Prostate gland (tissue), 2 donors: ENCODE results near the gene ITPKB.

Experiments
- CTCF ChIP-seq, 4 experiments: fragments of 200-600 bp in 2 of 4; fragments of 450-650 bp in 2 of 4; sonication (generic) in 2 of 4; IDR thresholded peaks; 1 replicate in 3 of 4; 2 replicates in 1 of 4; pipeline ENCODE4 v1.5.1; 2016 to 2019; ENCODE audit warnings: antibody characterized with exemption in 4 of 4, mild to moderate bottlenecking in 2 of 4, moderate library complexity in 2 of 4
- POLR2AphosphoS5 ChIP-seq: sonication (generic); formaldehyde crosslinking; IDR thresholded peaks from one replicate; pipeline ENCODE4 v1.6.1; 2017; ENCODE audit warnings: antibody characterized with exemption

GRCh38 chr1:226646026-226646869 lies 92.8 kb downstream of the ITPKB start:
- TF ChIP-seq CTCF (IDR thresholded peaks at IDR 0.05) (no peak), POLR2AphosphoS5 (peak; percentile 68)
